Islet of Langerhans (tissue), 1 donor: ENCODE measurements around the gene PTPN14.

Source experiments
- FAIRE-seq: peaks from one replicate; lab custom pipeline; 2011; peaks lifted over from hg19 to GRCh38; lab: Jason Lieb, UNC

Gene PTPN14

DNA sequence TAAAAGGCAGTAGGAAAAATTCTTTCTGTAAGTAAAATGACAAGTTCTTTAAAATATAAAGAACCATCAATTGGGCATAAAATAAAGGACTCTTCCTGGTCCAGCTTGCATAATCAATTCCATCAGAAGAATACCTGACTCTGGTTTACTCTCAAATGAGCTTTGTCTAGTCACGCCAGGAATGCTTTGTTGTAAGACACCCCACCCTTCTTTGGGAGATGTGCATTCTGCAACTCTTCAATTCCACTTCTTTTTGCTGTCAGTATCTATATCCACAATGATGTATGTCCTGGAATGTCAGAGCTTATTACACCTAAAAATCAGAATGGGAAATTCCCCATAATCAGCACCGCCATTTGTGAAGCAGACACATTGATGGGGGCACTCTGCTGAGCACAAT lies 76.1 kb downstream of the PTPN14 start:
- FAIRE-seq, result no peak

DNA sequence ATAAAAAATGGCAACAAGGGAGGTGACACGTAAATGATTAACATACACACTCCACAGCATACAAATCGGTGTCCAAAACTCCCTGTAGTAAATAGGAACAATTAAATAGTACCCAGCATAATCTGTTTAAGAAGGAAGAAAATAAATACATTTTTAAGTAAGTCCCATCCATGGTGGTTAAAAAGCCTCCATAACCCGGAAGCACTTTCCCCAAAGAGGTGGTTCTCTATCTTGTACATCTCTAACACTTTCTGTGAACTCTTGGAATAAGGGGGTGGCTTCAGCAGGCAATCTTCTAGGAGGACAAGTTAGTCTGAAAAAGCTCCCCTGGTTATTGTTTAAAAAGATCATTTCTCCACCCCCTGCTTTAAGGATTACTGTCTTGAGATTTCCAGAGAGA lies 76.9 kb downstream of the PTPN14 start:
- FAIRE-seq, result no peak

- FAIRE-seq, result no peak
Observed at GRCh38 chr1:214473862-214474261, 77.5 kb downstream of the PTPN14 start.

DNA sequence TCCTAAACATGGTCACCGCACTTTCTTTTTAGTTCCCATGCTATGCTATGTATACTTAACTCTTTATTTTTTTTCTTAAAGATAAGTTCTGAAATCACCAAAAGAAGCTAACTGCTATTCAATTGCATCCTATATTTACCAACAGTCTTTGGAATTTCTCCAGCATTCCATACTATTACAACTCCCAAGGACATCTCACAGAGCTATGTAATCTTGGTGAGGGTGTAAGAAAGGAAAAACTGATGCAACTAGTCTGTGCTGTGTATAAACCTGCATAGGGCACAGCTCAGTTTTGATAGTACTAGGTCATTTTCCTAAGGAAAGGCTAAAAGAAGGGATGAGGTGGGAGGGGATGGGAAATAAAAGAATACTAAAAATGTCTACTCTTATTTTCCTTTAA lies 78.0 kb downstream of the PTPN14 start:
- no peak for FAIRE-seq

DNA sequence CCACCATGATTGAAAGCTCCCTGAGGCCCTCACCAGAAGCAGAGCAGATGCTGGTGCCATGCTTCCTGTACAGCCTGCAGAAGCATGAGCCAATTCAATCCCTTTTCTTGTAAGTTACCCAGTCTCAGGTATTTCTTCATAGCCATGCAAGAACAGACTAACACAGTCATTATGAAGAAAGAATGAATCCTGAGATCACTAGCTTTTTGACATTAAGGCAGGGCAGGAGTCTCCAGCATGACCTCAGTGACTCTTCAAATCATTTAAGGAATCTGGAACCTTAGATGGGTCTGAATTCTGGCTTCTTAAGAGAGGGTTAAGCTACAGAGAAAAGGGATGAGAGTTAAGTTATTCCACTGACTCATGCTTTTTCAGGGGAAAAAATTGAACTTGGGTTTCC lies 79.0 kb downstream of the PTPN14 start:
- no peak for FAIRE-seq

DNA sequence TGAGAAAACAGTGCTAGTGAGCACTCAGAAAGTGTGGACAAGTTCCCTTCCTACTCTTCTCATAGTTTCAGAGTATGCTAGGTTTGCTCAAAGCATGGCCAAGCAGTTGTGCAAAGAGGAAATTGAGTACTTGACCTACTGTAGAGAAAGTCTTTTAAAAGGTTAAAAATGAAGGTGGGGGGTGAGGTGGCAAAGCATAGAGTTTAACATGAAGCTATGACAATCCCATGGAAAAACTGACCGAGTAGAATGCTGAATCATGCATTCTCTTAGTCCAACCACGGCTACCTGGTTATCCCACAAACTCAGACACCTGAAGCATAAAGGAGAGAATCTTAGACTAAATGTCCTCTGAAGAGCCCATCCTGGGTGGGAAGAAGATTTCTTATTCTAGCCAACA lies 79.9 kb downstream of the PTPN14 start:
- FAIRE-seq, result no peak

DNA sequence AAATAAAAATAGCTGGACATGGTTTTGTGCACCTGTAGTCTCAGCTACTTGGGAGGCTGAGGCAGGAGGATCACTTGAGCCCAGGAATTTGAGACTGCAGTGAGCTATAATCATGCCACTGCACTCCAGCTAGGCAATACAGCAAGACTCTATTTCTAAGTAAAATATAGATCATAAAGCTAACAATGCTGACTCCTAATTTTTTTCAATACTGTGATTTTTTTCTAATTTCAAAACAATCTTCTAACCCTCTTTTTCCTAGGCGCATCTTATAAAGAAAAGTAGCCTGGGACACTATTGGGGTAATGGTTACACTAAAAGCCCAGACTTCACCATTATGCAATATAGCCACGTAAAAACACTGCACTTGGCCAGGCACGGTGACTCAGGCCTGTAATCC lies 81.3 kb downstream of the PTPN14 start:
- FAIRE-seq, result no peak

DNA sequence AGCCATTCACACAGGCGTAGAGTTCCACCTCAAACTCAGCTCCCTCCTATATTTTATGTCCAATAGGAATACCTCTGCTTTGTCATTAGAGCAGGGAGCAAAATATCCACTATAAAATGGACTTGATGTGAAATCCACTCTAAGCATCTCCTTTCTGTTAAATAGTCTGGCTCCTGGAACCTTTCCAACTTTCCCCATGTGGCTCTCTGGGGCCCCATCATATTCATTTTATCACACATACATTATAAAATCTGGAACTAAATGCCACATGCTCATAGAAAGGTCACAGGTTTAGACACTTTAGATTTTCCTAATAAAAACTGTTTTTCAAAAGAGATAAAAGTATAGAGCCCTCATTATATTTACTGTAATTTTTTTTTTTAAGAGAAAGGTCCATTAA lies 82.1 kb downstream of the PTPN14 start:
- FAIRE-seq, result no peak

DNA sequence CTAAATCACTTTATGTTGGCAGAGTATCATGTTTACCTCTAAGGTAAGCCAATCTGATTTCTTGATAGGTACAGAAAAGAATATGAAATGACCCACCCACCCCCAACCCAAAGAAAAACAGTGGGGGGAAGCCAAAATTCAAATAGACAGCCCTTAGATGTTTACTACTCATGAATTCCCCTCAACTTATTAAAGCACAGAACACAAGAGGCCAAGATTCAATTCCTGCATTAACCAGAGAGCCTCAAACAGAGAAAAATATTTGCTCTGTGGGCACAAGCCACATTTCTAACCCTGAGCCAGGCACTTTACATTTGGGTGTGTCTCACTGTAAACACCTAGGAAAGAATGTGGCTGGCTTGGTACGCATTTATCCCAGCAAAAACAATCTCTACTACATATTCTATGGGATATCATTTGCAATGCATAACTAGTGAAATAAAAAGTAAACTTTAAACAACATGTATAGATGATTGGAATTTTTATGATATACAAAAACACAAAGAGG lies 84.3 kb downstream of the PTPN14 start:
- FAIRE-seq, result no peak

- FAIRE-seq, result no peak
Observed at GRCh38 chr1:214466403-214467077, 84.9 kb downstream of the PTPN14 start.

DNA sequence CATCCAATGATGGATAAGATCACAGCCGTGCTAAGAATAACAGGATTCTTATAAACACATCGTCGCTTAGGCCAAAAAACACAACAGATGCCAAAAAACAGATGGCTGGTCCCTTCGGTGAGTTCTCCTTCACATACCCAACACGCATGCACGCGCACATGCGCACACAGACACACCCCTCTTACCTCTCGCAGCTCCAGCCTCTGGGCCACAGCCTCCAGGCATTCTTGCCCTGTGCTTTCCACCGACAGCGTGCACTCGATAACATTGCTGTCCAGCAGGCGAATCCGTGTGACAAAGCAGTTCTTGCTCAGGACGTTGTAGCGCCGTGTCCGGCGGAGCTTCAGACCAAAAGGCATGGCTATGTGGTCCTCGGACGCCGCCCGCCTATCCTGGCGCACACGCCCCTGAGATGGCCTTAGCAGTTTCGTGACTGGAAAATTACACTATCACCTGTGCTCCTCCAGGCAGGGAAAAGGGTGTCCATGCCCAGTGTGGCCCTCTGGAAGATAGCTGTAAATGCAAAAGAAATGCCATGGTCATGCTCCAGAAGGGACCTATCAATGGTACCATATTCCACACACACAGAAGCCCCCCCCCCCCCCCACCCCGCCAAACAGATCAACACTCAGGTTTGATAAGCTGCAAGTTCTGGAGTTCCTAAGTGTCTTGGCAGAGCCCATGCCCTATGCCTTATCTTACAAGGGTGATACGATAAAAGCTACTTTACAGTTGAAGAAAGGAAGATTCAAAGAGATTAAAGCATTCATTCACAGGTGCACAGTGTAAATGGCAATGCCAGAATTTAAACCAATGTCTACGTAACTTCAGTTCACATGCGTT lies 86.7 kb downstream of the PTPN14 start:
- FAIRE-seq, result no peak

GRCh38 chr1:214463596-214463995 lies 87.8 kb downstream of the PTPN14 start:
- FAIRE-seq, result no peak

DNA sequence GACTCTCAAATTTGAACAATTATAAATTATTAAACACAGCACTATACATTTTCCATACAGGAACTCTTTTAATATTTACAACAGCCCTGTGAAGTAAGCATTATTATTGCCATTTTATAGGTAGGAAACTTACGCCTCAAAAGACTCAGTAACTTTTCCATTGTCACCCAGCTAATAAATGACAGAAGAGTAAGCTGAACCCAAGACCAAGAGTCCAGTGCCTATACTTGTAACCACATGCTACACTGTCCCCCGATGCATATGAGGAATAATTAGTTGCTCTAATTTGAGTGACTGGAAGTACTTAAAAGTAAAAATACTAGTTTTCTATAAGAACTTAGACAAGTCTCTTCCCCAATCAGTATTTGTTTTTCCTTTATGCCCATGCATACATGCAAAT lies 88.5 kb downstream of the PTPN14 start:
- no peak for FAIRE-seq

DNA sequence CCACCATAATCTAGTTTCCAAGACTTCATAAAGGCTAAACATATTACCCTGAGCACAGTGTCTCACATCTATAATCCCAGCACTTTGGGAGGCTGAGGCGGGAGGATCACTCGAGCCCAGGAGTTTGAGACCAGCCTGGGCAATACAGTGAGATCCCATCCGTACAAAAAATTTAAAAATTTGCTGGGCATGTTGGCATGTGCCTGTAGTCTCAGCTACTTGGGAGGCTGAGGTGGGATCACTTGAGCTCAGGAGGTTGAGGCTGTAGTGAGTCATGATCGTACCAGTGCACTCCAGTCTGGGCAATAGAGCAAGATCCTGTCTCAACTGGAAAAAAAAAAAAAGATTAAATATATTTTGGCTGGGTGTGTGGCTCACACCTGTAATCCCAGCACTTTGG lies 90.1 kb downstream of the PTPN14 start:
- FAIRE-seq, result no peak

GRCh38 chr1:214460304-214460916 lies 91.0 kb downstream of the PTPN14 start:
- no peak for FAIRE-seq

- FAIRE-seq, result no peak
Observed at GRCh38 chr1:214459895-214460294, 91.5 kb downstream of the PTPN14 start.

- no peak for FAIRE-seq
Observed at GRCh38 chr1:214458541-214458940, 92.9 kb downstream of the PTPN14 start.

DNA sequence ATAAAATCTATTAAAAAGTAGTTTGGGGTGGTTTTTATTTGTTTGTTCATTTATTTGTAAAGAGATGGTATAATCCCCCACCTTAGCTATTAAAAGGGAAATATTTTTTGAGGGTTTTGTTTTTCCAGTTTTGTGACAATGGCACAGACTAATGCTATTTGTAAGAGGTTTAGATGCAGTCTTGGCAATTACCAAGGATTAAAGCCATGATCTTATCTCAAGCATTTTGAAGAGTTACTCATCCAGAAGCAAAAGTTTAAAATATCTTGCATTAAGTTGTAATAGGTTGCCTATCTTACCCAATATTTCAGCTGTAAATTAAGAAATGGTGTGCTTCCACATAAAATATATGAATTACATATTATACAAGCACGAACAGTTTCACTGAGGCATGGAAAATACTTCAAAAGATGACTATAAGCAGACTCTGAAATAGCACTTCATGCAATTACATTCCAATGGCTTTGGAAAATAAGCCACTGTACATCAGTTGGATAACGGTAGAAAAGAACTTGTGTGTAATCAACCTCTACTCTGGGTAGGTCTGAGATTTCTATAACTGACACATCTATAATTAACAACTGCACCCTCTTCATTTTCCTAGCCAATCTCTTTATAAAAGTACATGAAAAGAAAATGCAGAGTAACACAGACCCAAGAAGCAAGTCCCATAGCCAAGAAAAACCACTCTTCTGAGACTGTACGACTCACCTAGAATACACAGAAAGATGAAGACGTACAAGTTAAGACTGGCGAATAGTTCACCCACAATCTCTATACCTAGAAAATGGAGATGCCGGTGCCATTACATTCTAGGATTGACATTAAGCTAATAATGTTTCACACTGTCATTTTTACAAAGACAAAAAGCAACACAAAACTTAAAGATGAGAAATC lies 95.2 kb downstream of the PTPN14 start:
- no peak for FAIRE-seq

DNA sequence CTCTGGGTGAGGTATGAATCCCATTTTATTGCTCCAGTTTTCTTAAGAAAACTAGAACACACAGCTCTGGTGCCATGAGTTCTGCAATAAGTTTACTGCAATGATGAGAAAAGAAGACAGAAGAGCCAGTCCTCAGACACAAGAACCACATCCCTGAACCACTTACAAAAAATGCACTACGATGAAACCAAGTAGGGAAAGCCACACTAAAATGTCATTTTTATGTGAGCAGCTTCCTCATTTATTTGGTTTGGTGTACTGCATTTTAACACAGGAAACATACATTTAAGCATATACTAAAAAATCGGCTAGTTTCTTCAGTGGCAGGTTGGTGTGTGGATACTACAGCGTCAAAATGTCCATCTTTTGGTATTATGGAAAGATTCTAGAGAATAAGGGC lies 95.9 kb downstream of the PTPN14 start:
- FAIRE-seq, result no peak

- FAIRE-seq, result no peak
Observed at GRCh38 chr1:214454569-214455396, 96.6 kb downstream of the PTPN14 start.

DNA sequence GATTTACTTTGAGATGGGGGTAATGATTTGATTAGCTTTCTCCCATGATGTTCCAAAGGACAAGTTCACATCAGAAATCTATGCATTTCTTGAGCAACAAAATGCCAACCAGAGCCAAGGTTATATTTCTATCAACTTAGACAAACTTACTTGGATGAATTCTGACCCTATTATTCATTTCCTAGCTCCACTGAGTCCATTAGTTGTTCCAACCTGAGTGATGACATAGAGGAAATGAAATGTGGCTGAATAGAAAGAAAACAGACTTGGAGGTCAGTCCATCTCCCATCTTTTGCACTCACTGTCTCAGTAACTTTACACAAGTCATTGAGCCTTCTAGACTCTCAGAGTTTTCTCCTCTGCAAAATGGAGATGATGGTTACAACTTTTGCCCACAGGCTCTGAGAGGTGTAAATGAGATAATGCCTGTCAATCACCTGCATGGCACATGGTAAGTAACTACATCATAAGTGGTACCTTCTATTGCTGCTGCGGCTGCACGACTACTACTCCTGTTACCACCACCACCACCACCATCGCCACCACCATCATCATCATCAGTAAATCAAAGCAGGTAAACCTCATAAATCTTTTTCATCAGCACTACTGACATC lies 98.2 kb downstream of the PTPN14 start:
- no peak for FAIRE-seq
